T-cell (primary cell): ENCODE data around the gene SH3RF2. TPM values are rescaled to one million over a fixed set of nuclear protein-coding genes. Genes with fewer than 3 reads are reported as not detected.

Experiments
- ATAC-seq, 4 experiments: fragments of 200-7000 bp in 3 of 4; fragments of 150-1000 bp in 1 of 4; cut with Tn5 transposase; replicated peaks in 1 of 4; 1 replicate in 3 of 4; 2 replicates in 1 of 4; pipeline ENCODE4 v1.10.0; 2021; ENCODE audit warnings: moderate library complexity in 3 of 4, mild to moderate bottlenecking in 2 of 4, moderate number of reproducible peaks in 1 of 4
- CTCF ChIA-PET, 2 donors: fragments of 300-600 bp; sonication (Branson Sonifier 250); formaldehyde crosslinking; loops; one replicate each; lab custom pipeline; 2022; ENCODE audit warnings: antibody characterized with exemption in 2 of 2; lab: Charles Lee
- POLR2A ChIA-PET, 2 donors: fragments of 300-600 bp; sonication (Branson Sonifier 250); formaldehyde crosslinking; loops; one replicate each; lab custom pipeline; 2022; ENCODE audit warnings: antibody characterized with exemption in 2 of 2; lab: Charles Lee
- DNase-seq, 35 experiments: peaks; one replicate each; pipeline versions ENCODE4 v3.0.0 to v3.0.0-alpha.2; 2013 to 2023
- H3K27ac ChIP-seq: one replicate; pipeline ENCODE4 v1.5.1; 2013; ENCODE audit warnings: low read length
- H3K27me3 ChIP-seq, 2 experiments: replicated peaks in 1 of 2; 1 replicate in 1 of 2; 2 replicates in 1 of 2; pipeline versions ENCODE4 v1.6.1 to v1.7.0; 2013; ENCODE audit warnings: low read length in 1 of 2, mixed read lengths in 1 of 2; ENCODE audit not compliant: control insufficient read depth in 2 of 2, insufficient read depth in 2 of 2; ENCODE audit errors: extremely low read depth in 1 of 2
- H3K36me3 ChIP-seq, 2 donors: 1 replicate in 1 of 2; 2 replicates in 1 of 2; pipeline versions ENCODE4 v1.6.1 to v1.7.0; 2013; ENCODE audit warnings: low read length in 1 of 2; ENCODE audit not compliant: control insufficient read depth in 2 of 2, insufficient read depth in 1 of 2; ENCODE audit errors: extremely low read depth in 1 of 2
- H3K4me1 ChIP-seq, 2 experiments: 1 replicate in 1 of 2; 2 replicates in 1 of 2; pipeline versions ENCODE4 v1.6.1 to v1.7.0; 2013; ENCODE audit warnings: low read length in 2 of 2, mixed read lengths in 1 of 2; ENCODE audit not compliant: insufficient read depth in 2 of 2, control insufficient read depth in 1 of 2; ENCODE audit errors: extremely low read depth in 1 of 2
- H3K4me3 ChIP-seq, 2 donors: 1 replicate in 1 of 2; 2 replicates in 1 of 2; pipeline versions ENCODE4 v1.5.1 to v1.7.0; 2013; ENCODE audit warnings: mild to moderate bottlenecking in 2 of 2, low read length in 1 of 2, moderate library complexity in 1 of 2; ENCODE audit not compliant: control insufficient read depth in 1 of 2; ENCODE audit errors: extremely low read depth in 1 of 2
- H3K9me3 ChIP-seq: 2 replicates; pipeline ENCODE4 v1.7.0; 2013
- H3K27ac Mint-ChIP-seq, 2 donors: one replicate each; pipeline ENCODE4 v1.8.0; 2020 to 2021; ENCODE audit warnings: mild to moderate bottlenecking in 2 of 2, mixed read lengths in 2 of 2
- H3K27me3 Mint-ChIP-seq, 2 donors: one replicate each; pipeline ENCODE4 v1.8.0; 2021 to 2022; ENCODE audit warnings: mixed read lengths in 2 of 2
- H3K36me3 Mint-ChIP-seq: one replicate; pipeline ENCODE4 v1.8.0; 2021; ENCODE audit warnings: mixed read lengths
- H3K4me1 Mint-ChIP-seq, 3 donors: one replicate each; pipeline ENCODE4 v1.8.0; 2020 to 2022; ENCODE audit warnings: mixed read lengths in 3 of 3, mild to moderate bottlenecking in 1 of 3
- H3K4me3 Mint-ChIP-seq, 3 donors: one replicate each; pipeline ENCODE4 v1.8.0; 2020 to 2022; ENCODE audit warnings: mild to moderate bottlenecking in 3 of 3, mixed read lengths in 3 of 3, moderate library complexity in 3 of 3
- H3K9me3 Mint-ChIP-seq, 3 donors: one replicate each; pipeline ENCODE4 v1.8.0; 2020 to 2022; ENCODE audit warnings: mixed read lengths in 3 of 3
- WGBS: methylation state at CpG from one replicate; pipeline ENCODE4 v1.1.5; 2013; ENCODE audit warnings: missing lambda C conversion rate; ENCODE audit not compliant: insufficient coverage; 5-methylcytosine and 5-hydroxymethylcytosine counted together
- total RNA-seq, 35 experiments: library from RNA in 6 of 35; stranded (reverse) in 6 of 35; fragments of 120-200 nt in 1 of 35; gene quantifications; one replicate each; pipeline versions ENCODE4 v1.2.1 to v1.2.4 and lab custom pipeline; 2013 to 2026

Gene SH3RF2
- total RNA-seq, 5 donors from 2014 or later (not counting 1 experiment from before 2014, with no cell fraction given) = 0.26 to 0.75 (median 0.37) TPM; not detected in 1

GRCh38 chr5:146088098-146088497 lies 151.7 kb downstream of the SH3RF2 start:
- H3K27me3 Mint-ChIP-seq = no peaks in the 10 kb centered on the region
- no peaks in the 10 kb centered on the region for H3K36me3 Mint-ChIP-seq
- no peaks in the 10 kb centered on the region for H3K4me1 ChIP-seq
- no peak overlapping the region for H3K27ac ChIP-seq
- H3K36me3 ChIP-seq = no peaks in the 10 kb centered on the region
- H3K9me3 ChIP-seq = no peaks in the 10 kb centered on the region
- CTCF ChIA-PET = no interaction called here
- ATAC-seq (no peak), DNase-seq (no peak)
- H3K9me3 Mint-ChIP-seq = no peaks in the 10 kb centered on the region
- no peaks in the 10 kb centered on the region for H3K4me1 Mint-ChIP-seq
- no peaks in the 10 kb centered on the region for H3K27me3 ChIP-seq
- POLR2A ChIA-PET = no interaction called here
- no peak overlapping the region for H3K4me3 ChIP-seq
- no peak overlapping the region for H3K27ac Mint-ChIP-seq
- no CpG with 5 or more reads among the region's 3 CpGs for WGBS
- H3K4me3 Mint-ChIP-seq = no peak overlapping the region

DNA sequence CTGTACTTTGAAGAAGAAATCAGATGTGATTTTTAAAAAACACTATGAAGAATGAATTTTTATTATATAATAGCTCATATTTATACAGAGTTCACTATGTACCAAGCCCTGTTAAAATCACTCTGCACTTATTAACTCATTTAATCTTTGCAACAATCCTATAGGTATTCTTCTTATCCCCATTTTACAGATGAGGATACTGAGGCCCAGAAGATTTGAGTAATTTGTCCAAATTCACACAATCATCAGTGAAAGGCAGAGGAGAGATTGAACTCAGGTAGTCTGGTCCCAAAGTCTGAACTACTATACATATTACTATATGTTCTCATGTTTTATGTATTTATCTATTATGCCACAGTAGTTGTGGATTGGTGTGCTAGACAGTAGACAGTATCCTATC lies 152.9 kb downstream of the SH3RF2 start:
- Mint-ChIP-seq H3K9me3 (no peaks in the 10 kb centered on the region), H3K27ac (no peak overlapping the region), H3K4me3 (no peak overlapping the region), H3K36me3 (no peaks in the 10 kb centered on the region), H3K27me3 (no peaks in the 10 kb centered on the region), H3K4me1 (no peaks in the 10 kb centered on the region)
- ATAC-seq (no peak), DNase-seq (no peak)
- no peaks in the 10 kb centered on the region for H3K36me3 ChIP-seq
- no peaks in the 10 kb centered on the region for H3K27me3 ChIP-seq
- H3K4me3 ChIP-seq = no peak overlapping the region
- no peaks in the 10 kb centered on the region for H3K4me1 ChIP-seq
- POLR2A ChIA-PET = no interaction called here
- no peaks in the 10 kb centered on the region for H3K9me3 ChIP-seq
- CTCF ChIA-PET = no interaction called here
- H3K27ac ChIP-seq = no peak overlapping the region

GRCh38 chr5:146091881-146092280 lies 155.5 kb downstream of the SH3RF2 start:
- Histone ChIP-seq H3K36me3 (no peaks in the 10 kb centered on the region), H3K27ac (no peak overlapping the region), H3K27me3 (no peaks in the 10 kb centered on the region), H3K4me1 (no peaks in the 10 kb centered on the region), H3K4me3 (no peak overlapping the region), H3K9me3 (no peaks in the 10 kb centered on the region)
- no peaks in the 10 kb centered on the region for H3K9me3 Mint-ChIP-seq
- DNase-seq = no peak
- ChIA-PET CTCF (interaction anchor here (0.6 to 0.7 kb wide), 2 partner anchors 349 to 1360 kb away, joined by 3 to 4 read pairs; no protein-coding TSS in a partner anchor), POLR2A (no interaction called here)
- no peak overlapping the region for H3K4me3 Mint-ChIP-seq
- no peak overlapping the region for H3K27ac Mint-ChIP-seq
- H3K4me1 Mint-ChIP-seq = no peaks in the 10 kb centered on the region
- ATAC-seq = no peak
- no peaks in the 10 kb centered on the region for H3K27me3 Mint-ChIP-seq
- WGBS = no CpG with 5 or more reads among the region's 3 CpGs
- peaks cover 2% of the 10 kb centered on the region for H3K36me3 Mint-ChIP-seq

DNA sequence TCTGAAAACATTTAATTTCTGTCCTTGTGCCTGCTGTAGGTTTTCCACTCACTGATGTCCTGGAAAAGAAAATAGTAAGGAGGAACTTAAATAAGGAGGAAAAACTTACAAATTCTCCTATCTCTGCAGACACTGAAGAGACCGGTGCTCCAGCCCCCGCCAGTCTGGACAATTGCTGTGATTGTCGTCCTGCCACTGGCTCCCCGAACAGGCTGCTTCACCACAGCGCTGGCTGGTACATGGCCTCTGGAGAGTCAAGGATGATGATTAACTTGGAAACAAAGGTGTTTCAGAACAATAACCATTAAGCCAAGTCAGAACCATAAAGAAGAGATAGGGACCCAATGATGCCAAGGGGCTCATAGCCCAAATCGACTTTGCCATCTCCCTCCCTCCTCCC lies 161.7 kb downstream of the SH3RF2 start:
- H3K36me3 Mint-ChIP-seq = peaks cover 4% of the 10 kb centered on the region
- H3K4me1 Mint-ChIP-seq = no peaks in the 10 kb centered on the region
- H3K27ac ChIP-seq = no peak overlapping the region
- H3K4me1 ChIP-seq = no peaks in the 10 kb centered on the region
- ATAC-seq (no peak), DNase-seq (no peak)
- H3K4me3 ChIP-seq = no peak overlapping the region
- H3K27me3 ChIP-seq = no peaks in the 10 kb centered on the region
- ChIA-PET CTCF (no interaction called here), POLR2A (no interaction called here)
- no peaks in the 10 kb centered on the region for H3K9me3 Mint-ChIP-seq
- H3K36me3 ChIP-seq = no peaks in the 10 kb centered on the region
- no peak overlapping the region for H3K4me3 Mint-ChIP-seq
- H3K9me3 ChIP-seq = no peaks in the 10 kb centered on the region
- H3K27me3 Mint-ChIP-seq = no peaks in the 10 kb centered on the region
- no peak overlapping the region for H3K27ac Mint-ChIP-seq
- WGBS = 78% methylated on average over 1 of the region's 6 CpGs

- no peak overlapping the region for H3K27ac Mint-ChIP-seq
- no peak for DNase-seq
- H3K4me1 ChIP-seq = no peaks in the 10 kb centered on the region
- no peaks in the 10 kb centered on the region for H3K36me3 ChIP-seq
- H3K36me3 Mint-ChIP-seq = peaks cover 11% of the 10 kb centered on the region
- H3K4me3 Mint-ChIP-seq = no peak overlapping the region
- no peaks in the 10 kb centered on the region for H3K9me3 ChIP-seq
- ChIA-PET CTCF (interaction anchor here in 1 of 2 donors (0.6 kb wide), 1 partner anchor 1636 kb away, joined by 3 read pairs; no protein-coding TSS in a partner anchor), POLR2A (interaction anchor here (0.6 to 0.7 kb wide), 2 partner anchors 14 to 240 kb away, joined by 6 read pairs; no protein-coding TSS in a partner anchor)
- H3K4me1 Mint-ChIP-seq = no peaks in the 10 kb centered on the region
- no peak for ATAC-seq
- H3K27ac ChIP-seq = no peak overlapping the region
- H3K27me3 Mint-ChIP-seq = no peaks in the 10 kb centered on the region
- H3K4me3 ChIP-seq = no peak overlapping the region
- WGBS = no CpG with 5 or more reads among the region's 2 CpGs
- no peaks in the 10 kb centered on the region for H3K27me3 ChIP-seq
- no peaks in the 10 kb centered on the region for H3K9me3 Mint-ChIP-seq
Observed at GRCh38 chr5:146101646-146102045, 165.3 kb downstream of the SH3RF2 start.

- no peak for DNase-seq
- H3K4me3 Mint-ChIP-seq = no peak overlapping the region
Observed at GRCh38 chr5:146103594-146103993, 167.2 kb downstream of the SH3RF2 start.

GRCh38 chr5:146105477-146105876 lies 169.1 kb downstream of the SH3RF2 start, which contains the start of gene PLAC8L1:
Gene PLAC8L1 (minus strand): TSS chr5:146105577. CDS start chr5:146104311, 1,266 bp downstream.
- no peak within 1 kb of the TSS for H3K27ac Mint-ChIP-seq
- Histone ChIP-seq H3K27ac (no peak within 1 kb of the TSS), H3K9me3 (no peaks in the 10 kb centered on the region), H3K4me1 (no peaks in the 10 kb centered on the region), H3K27me3 (no peaks in the 10 kb centered on the region), H3K36me3 (no peaks in the 10 kb centered on the region), H3K4me3 (no peak within 1 kb of the TSS)
- ChIA-PET CTCF (no interaction called here), POLR2A (interaction anchor here in 1 of 2 donors (0.7 kb wide), 1 partner anchor 701 kb away, joined by 9 read pairs; no protein-coding TSS in a partner anchor)
- H3K4me3 Mint-ChIP-seq = no peak within 1 kb of the TSS
- H3K9me3 Mint-ChIP-seq = no peaks in the 10 kb centered on the region
- no peaks in the 10 kb centered on the region for H3K4me1 Mint-ChIP-seq
- ATAC-seq (no peak), DNase-seq (no peak)
- no CpG with 5 or more reads among the region's 2 CpGs for WGBS
- H3K36me3 Mint-ChIP-seq = peaks cover 8% of the 10 kb centered on the region
- H3K27me3 Mint-ChIP-seq = no peaks in the 10 kb centered on the region

More at GRCh38 chr5:146103594-146103993, 167.2 kb downstream of the SH3RF2 start:
- Mint-ChIP-seq H3K4me1 (no peaks in the 10 kb centered on the region), H3K36me3 (peaks cover 11% of the 10 kb centered on the region), H3K27me3 (no peaks in the 10 kb centered on the region), H3K27ac (no peak overlapping the region), H3K9me3 (no peaks in the 10 kb centered on the region)
- H3K4me1 ChIP-seq = no peaks in the 10 kb centered on the region
- no CpG with 5 or more reads among the region's 1 CpG for WGBS
- H3K27ac ChIP-seq = no peak overlapping the region
- H3K36me3 ChIP-seq = no peaks in the 10 kb centered on the region
- ATAC-seq = no peak
- CTCF ChIA-PET = no interaction called here
- POLR2A ChIA-PET = no interaction called here
- H3K27me3 ChIP-seq = no peaks in the 10 kb centered on the region
- H3K4me3 ChIP-seq = no peak overlapping the region
- no peaks in the 10 kb centered on the region for H3K9me3 ChIP-seq
